HG02840 (cell line): ENCODE results near the gene KCNH2.

Source experiments
- ATAC-seq: cut with Tn5 transposase; IDR thresholded peaks from one replicate; pipeline ENCODE4 v1.9.1; 2021; ENCODE audit warnings: mild to moderate bottlenecking, moderate library complexity, moderate number of reproducible peaks; ENCODE audit not compliant: unreplicated experiment, low FRiP score

Gene KCNH2

DNA sequence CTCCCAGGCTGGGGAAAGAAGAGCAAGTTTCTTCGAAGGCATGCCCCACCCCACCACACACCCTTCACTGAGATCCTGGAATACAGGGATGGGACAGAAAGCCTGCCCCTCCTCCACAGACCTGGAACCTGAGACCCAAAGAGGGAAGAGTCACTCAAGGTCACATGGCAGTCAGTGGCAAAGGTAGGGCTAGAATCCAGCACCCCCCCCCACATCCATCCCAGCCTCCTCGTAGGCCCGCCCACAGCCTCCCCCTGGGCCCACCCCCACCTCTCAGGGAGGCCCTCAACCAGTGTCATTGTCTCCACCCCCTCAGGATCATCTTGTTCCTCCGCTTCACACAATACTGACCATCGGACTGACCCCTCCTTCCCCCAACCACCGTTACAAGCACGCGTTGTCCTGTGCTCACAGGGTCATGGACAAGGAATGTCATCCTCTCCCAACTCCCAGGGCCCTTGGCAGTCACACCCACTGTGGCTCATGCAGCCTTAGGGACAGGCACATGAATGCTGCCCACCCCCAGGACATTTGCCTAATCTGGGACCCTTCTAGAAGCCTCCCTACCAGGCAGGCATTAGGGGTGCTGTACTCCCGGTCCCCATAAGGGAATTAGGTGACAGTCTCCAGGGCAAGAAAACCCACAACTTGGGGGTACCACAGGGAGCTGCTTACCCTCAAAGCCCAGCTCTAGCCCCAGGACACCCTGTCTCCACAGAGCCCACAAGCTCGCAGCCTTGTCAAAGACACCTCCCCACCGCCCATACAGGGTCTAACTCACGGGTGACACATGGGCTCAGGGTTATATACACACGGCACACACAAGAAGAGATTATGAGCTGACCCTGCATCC, 1.4 kb downstream of the KCNH2 start:
- ATAC-seq = no peak

DNA sequence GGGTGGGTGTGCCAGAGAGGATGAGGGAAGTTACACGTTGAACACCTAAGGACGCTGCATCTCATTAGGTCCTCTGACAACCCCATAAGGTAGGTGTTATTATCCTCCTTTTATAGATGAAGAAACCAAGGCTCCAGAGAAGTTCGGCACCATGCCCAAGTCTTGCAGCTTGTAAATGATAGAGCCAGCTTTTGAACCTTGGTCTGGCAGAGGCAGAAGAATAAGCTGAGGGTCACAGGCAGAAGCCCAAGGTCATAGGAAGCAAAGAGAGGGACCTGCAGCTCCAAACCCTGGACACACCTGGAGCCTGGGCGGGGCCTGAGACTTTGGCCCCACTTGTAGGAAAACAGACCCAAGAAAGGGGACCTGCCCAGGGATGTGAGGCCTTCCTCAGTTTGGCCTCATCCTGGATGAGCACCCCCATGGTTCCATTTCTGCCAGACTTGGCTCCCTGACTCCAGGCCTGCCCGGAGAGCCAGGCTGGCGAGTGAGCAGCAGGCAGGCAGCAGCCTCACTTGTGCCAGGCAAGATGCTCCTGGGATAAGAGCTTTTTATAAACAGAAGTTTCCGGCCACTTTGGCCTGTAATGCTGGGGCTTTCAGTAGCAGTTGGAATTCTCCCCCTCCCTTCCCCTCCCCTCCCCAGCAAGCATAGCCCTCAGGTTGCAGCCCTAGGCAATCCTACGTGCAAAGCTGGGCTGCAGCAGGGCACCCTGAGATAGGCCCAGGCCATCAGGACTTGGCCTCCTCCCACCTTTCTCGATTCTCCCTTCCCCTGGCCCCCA, 2.4 kb downstream of the KCNH2 start:
- ATAC-seq = no peak

DNA sequence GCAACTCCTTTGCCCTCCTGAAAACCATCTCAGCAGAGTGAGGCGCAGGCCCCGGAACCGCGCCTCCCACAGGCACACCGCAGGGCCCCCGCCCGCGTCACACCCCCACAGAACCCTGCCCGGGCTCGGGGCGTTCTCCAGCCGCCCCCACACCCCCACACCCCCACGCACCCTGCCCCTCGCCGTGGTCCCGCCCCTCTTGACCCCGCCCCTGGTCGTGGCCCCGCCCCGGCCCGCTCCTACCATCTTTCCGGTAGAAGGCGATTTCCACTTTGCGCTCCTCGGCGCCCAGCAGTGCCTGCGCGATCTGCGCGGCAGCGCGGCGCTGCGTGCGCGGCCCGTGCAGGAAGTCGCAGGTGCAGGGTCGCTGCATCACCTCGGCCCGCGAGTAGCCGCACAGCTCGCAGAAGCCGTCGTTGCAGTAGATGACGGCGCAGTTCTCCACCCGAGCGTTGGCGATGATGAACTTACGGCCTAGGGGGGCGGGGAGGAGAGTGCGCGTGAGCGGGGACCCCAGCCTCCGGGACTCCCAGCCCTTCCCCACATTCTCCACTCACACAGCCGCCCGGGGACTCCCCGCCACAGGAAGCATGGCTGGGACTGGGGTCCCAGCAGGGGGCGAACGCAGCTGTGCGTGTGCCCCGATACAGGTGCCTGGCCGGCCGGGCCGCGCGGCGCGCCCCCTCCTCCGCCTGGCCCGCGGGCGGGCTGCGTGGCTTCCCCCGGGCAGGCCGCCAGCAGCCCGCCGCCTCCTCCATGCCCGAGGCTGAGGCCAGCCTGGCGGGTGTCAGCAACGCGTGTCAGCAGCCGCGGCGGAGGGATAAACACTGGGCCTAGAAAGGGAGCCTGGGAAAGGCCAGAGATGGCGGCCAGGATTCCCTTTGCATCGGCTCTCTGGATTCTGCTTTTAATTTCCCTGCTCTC, 3.4 kb downstream of the KCNH2 start:
- ATAC-seq = no peak

DNA sequence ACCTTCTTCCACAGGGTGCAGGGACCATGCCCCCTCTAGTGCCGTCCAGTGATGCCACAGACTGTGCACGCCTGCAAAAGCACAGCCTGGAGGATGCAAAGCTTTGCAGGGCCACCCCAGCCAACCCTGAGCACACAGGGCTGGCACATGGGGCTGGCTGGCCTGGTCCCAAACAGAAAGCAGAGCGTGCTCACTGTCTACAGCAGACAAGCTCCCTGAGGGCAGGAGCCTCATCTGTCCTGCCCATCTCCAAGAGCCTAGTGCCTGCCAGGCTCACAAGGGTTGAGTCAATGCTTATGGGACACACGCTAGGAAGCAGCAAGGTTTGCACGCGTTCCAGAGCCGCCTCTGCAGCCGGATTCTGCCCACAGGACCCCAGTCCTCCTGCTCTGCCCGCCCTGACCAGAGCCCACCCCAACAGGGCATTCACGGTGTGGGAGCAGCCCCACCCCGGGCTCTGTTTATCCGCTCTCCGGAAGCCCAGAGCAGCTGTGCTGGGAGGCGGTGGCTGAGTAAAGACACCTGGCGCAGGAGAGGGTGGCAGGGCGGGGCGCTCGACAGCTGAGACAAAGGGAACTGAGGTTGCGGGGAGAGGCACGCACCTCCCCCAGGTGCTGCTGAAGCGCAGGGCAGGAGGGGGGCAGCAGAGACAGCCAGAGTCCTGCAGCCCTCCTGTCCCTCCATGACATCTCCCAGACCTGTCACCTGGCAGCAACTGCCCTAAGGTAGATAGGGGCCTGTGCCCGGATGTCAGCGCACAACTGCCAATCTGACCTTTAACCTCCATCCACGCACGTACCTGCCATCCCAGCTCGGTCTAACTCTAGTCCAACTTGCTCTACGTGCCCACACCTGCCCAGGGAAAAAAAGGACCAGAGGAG, 4.3 kb downstream of the KCNH2 start:
- no peak for ATAC-seq

DNA sequence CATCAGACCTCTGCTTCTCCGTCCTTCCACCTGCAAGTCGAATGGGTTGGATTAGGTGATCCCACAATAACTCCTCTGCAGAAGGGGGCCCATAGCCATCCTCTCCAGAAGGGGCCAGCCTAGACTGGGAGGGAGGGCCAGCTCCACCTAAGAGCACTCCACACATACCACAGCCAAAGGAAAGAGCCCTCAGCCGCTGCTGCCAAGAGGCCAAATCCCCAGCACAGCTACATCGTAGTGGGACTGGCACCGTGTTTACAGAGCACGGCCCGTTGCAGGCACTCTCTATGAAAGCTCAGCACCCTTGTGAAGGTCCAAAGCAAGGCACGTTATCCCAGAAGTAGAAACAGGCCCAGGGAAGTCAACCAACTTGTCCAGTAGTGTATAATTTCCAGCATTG, 5.4 kb downstream of the KCNH2 start:
- ATAC-seq = no peak

DNA sequence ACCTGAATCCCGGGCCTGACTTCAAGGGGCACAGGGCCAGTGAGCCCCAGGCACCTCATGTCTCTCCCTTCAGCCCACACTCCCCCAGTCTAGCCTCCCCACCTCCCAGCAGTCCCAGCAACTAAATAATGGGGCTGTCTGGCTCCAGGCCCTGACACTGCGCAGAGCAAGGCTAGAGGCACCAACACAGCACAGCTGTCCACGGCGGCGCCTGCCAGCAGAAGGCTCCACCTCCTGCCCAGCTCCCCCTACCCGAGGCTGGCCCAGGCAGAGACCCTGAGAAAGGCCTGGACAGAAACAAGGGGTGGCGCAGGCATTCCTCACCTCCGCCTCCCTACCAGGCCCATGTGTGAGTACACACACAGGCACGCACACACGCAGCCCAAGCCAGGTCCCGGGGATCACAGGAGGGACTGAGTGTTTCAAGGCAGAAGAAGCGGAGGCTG, 6.1 kb downstream of the KCNH2 start:
- no peak for ATAC-seq

DNA sequence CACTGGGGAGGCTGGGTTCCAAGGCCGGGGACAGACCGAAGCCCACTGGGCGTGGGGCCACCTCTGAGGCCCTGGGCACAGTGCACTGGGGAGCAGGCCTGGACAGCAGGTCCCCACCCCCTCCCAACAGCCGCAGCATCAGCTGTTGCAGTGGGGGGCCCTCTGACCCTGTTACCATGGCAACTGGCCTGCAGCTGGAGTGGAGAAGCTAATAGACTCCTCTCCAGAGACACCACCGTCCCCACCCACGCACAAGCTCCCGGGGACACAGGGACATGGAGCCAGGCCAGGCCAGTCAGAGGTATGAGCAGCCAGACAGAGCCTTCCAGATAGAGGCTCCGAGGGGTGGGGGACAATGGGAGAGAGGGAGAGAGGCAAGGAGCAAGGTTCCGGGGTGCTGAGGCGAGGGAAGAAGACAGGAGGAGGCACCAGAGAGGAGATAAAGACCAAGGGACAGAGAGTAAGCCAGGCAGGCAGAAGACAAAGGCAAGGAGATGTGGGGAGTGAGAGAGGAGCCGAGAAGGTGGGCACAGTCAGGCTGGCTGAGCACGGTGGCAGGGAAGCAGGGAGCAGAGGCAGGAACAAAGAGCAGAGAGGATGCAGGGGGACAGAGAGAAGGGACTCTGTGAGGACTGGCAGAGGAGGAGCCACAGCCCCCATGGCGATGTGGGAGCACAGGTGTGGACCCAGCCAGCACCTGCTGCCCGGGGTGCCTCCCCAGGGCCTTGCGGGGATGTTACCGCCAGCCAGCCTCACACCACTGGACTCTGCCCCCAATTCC, 6.7 kb downstream of the KCNH2 start:
- no peak for ATAC-seq

DNA sequence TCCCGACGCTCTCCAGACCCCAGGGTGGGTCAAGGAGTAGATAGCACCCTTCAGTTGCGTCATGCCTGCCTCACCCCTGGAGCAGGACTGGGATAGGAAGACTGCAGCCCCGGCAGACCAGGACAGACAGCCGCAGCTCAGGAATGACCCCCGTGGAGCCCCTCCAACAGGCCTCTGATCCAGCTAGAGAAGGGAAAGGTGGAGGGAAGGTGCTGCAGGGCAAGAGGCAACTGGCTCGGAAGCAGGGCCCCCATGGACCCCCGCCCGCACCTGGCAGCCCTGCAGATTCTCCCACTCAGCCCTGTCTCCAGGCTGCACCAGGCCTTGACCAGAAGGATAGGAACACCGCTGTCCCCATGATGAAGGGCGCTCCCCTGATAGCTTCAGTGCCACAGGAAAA, 7.7 kb downstream of the KCNH2 start:
- no peak for ATAC-seq

DNA sequence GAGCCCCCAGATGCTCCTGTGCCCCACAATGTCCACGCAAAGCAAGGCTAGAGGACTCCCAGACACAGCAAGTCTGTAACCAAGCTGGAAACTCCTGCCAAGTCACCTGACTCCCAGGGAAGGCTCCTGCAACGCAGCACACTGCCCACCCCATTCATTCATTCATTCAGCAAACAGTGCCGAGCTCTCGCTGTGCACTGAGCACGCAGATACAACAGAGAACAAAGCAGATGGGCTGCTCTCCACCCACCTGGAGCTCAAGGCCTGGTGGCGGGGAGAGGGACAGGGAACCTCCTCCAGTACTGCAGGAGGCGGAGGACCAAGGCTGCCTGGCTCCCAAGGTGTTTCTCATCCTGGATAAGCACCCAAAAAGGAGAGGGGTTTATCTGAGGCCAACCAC, 8.6 kb downstream of the KCNH2 start:
- no peak for ATAC-seq

DNA sequence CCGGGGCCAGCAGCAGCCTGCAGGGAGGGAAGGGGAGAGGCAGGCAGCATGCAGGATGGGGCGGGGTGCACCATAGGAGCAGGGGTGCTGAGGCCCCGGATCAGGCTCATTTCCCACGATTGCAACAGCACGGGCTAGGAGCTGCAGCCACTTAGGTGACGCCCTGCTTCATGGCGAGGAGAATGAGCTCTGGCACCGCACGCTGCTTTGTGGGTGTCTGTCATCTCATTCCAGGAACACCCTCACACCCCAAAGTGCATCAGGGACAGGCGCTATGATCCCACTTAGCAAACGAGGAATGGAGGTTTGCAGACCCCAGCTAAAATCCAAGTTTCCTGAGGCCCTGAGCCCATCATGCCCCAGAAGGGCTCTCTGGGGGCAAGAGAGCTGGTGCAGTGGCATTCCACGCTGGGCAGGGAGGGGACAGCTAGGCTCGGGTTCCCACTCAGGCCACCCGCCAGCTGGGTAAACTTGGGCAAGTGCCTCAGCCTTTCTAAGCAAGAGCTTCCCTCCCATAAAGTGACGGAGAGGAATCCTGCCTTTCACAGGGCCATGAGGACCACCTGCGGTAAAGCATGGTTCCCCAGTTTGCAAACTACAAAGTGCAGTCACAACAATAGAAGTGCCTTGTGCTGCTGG, 9.3 kb downstream of the KCNH2 start:
- ATAC-seq = no peak

DNA sequence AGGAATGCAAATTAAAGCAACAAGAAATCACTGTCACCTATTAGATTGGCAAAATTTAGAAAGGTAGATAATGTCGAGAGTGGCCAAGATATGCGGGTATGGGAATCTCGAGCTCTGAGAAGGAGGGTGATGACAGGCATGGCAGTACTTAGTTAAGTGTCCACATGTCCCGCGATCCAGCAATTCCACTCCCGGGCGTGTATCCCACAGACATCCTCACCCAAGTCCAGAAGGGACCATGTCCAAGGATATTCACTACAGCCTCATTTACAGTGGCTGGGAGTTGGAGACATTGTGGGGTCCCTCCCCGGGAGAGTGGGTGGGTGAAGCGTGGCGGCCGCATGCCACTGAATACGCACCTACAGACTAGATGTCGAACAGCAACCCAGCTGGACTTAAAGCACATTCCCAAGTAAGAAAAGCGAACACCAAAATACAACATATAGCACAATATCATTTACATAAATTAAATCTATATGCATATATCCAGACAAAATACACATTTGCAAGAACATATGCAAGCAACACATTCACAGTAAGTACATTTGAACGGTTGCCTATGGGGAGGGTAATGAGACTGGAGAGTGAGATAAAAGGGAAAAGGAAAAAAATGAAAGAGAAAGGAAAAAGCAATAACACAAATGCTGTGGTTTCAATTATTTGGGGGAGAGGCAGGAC, 9.9 kb downstream of the KCNH2 start:
- no peak for ATAC-seq

DNA sequence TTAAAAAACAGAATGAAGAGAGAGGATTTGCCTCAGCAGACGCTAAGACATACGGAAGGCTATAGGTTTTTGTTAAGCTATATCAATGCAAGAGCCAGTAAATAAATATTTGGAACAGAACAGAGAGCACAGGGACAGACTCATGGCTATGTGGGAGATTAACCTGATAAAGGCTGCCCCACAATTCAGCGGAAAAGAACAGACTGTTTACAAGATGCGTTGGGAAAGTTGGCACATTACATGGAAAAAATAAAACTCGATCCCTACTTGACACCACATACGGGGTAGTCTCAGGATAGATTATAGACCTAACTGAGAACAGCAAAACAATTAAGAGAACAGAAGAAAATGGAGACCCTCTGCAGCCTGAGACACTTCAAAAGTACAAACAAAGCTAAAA, 10.8 kb downstream of the KCNH2 start:
- no peak for ATAC-seq

DNA sequence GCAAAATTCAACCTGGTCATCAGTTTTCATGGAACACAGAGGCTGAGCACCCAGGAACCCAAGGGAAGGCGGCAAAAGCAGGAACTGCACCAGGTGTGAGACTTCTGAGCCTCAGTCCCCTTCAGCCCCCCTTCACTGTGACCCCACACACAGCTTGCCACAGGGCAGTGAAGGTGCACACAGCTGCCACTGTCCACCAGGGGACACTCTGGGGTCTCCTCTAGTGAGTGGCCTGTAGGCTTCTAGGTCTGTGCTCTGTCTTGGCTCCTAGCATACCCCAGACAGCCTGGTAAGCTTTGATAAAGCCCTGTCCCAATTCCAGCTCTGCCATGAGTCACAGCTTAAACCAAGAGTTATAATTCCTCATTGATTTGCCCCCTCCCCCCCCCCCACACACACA, 12.1 kb downstream of the KCNH2 start:
- no peak for ATAC-seq

DNA sequence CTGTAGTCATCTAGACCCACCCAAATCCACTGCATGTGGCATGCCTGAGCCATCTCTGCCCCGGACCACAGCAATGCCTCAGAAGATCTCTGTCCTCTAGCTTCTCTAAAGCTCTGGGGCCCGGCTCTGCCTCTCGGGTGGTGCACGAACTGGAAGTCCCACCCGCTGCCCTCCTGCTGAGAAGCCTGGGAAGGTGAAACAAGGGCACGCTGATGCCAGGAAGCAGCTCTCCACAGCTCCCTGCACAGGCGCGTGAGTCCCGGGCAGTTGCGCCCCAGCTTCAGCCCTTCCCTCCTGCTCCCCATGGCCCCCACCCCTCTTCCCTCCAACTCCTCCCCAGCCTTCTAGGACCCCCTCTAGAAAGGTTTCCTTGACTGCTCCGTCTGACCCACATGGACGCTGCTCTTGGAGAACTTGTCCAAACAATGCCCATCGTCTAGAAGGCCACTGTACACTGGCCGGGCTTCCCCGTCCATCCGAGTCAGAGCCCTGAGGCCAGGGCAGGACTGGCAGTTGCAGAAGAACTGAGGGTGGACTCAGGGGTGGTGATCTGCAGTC, 12.8 kb downstream of the KCNH2 start:
- no peak for ATAC-seq

DNA sequence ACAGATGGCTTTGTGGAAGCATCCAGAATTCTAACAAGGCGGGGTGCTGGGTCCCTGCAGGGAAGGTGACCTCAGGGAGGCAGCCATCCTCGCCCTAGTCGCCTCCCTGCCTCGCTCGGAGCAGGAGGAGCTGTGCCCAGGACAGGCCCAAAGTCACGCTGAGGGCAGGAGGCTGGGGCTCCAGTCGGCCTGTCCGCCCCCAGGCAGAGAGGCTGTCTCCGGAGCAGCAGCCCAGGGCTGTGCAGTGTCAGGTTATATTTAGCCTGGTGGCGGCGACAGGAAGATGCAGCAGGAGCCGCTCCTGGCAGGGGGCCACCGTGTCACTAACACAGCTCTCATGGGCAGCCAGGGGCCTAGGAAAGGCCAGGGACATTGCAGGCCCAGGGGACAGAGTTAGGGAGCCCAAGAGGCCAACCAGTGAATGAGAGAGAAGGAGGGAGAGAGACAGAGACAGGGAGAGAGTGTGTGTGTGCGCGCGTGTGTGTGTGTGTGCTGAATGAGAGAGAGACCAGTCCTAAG, 13.5 kb downstream of the KCNH2 start:
- ATAC-seq = no peak

DNA sequence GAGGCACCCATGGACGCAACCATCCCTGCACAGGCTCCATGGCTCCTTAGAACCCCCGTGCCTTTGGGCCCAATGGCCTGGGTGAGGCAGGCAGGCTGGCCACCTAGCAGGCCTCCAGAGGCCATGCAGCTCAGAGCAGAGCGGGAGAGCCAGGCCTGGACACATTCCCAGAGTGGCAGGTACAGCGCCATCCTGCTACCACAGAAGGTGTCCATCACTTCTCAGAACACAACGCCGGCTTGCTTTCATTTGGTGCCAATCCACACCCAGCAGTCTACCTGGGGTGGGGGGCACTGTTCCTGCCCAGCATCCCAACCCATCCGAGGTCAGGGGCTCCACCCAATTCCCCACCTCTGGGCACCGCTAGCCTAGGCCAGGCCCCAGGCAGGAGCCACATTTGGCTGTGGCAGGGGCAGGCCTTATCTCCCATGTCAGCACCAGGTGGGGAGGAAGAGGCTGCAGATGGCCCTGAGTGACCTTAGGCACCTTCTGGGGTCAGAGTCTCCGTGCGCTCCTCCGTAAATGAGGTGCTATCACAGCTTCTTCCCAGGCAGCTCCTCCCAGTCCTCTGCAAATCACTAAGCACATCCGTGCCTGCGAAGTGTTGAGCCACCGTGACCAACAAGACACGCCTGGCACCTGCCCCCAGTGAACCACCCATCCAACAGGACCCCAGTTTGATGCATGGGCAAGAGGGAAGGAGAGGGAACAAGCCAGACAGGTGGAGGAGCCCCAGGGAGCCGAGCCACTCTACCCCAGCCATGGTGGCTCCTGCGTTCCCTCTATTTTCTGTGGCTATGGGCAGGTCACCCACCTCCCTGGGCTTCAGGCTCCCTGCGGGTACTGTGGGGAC, 14.2 kb downstream of the KCNH2 start:
- ATAC-seq = no peak
